T-helper 1 cell treated with Interleukin-12 subunit alpha and Interleukin-12 subunit beta and Interleukin-4 antibody, amounts not matched to agents 30 ng/mL and 1 ng/mL, for 36 hours (primary cell): Measurements from ENCODE around the gene FHIT. TPM values are rescaled to one million over a fixed set of nuclear protein-coding genes. Genes with fewer than 3 reads are reported as not detected.

Experiments used
- intact Hi-C: fragments of 100-400 bp; cut with micrococcal nuclease; formaldehyde crosslinking; loops from one replicate; pipeline ENCODE4 v1.15.1; 2024
- total RNA-seq: library from RNA; stranded (reverse); gene quantifications from 2 replicates; pipeline ENCODE4 v1.2.3, GENCODE V29; 2022

The FHIT gene
- total RNA-seq, 1 donor from 2014 or later, result 40.4 TPM

GRCh38 chr3:60430205-60430604, 821.0 kb downstream of the FHIT start:
- intact Hi-C loops, result loop anchor here (10.0 kb wide), 1 partner anchor 855 kb away; no protein-coding TSS in a partner anchor

GRCh38 chr3:60427109-60427508, 824.1 kb downstream of the FHIT start:
- intact Hi-C loops, result no loop called here

- intact Hi-C loops, result no loop called here
Measured at GRCh38 chr3:60424942-60425341, 826.3 kb downstream of the FHIT start.

GRCh38 chr3:60424034-60424433, 827.2 kb downstream of the FHIT start:
- intact Hi-C loops, result no loop called here

- intact Hi-C loops, result no loop called here
Measured at GRCh38 chr3:60423556-60423955, 827.7 kb downstream of the FHIT start.

GRCh38 chr3:60421749-60422446, 829.4 kb downstream of the FHIT start:
- intact Hi-C loops, result no loop called here

GRCh38 chr3:60417576-60417975, 833.7 kb downstream of the FHIT start:
- intact Hi-C loops, result no loop called here

- intact Hi-C loops, result no loop called here
Measured at GRCh38 chr3:60414011-60414410, 837.2 kb downstream of the FHIT start.

GRCh38 chr3:60413551-60413950, 837.7 kb downstream of the FHIT start:
- intact Hi-C loops, result no loop called here

GRCh38 chr3:60403866-60404265, 847.4 kb downstream of the FHIT start:
- intact Hi-C loops, result no loop called here

- intact Hi-C loops, result no loop called here
Measured at GRCh38 chr3:60402931-60403330, 848.3 kb downstream of the FHIT start.

GRCh38 chr3:60399861-60400845, 851.1 kb downstream of the FHIT start:
- intact Hi-C loops, result no loop called here

- intact Hi-C loops, result no loop called here
Measured at GRCh38 chr3:60399292-60399691, 852.0 kb downstream of the FHIT start.

- intact Hi-C loops, result no loop called here
Measured at GRCh38 chr3:60395173-60395762, 856.0 kb downstream of the FHIT start.

- intact Hi-C loops, result no loop called here
Measured at GRCh38 chr3:60393946-60394345, 857.3 kb downstream of the FHIT start.

GRCh38 chr3:60392501-60392900, 858.8 kb downstream of the FHIT start:
- intact Hi-C loops, result no loop called here

GRCh38 chr3:60391292-60391691, 860.0 kb downstream of the FHIT start:
- intact Hi-C loops, result no loop called here

- intact Hi-C loops, result no loop called here
Measured at GRCh38 chr3:60388731-60389130, 862.5 kb downstream of the FHIT start.

GRCh38 chr3:60386306-60386705, 864.9 kb downstream of the FHIT start:
- intact Hi-C loops, result no loop called here

GRCh38 chr3:60384341-60384740, 866.9 kb downstream of the FHIT start:
- intact Hi-C loops, result no loop called here

GRCh38 chr3:60383345-60383744, 867.9 kb downstream of the FHIT start:
- intact Hi-C loops, result no loop called here

GRCh38 chr3:60366486-60366885, 884.8 kb downstream of the FHIT start:
- intact Hi-C loops, result loop anchor here (10.0 kb wide), 1 partner anchor 188 kb away; no protein-coding TSS in a partner anchor
